Astrocyte (in vitro differentiated cells and primary cell): ENCODE results near the gene ATG9B.

ENCODE experiments used
- EZH2 ChIP-seq: IDR thresholded peaks from 2 replicates; pipeline ENCODE4 v1.6.1; 2012; ENCODE audit warnings: mild to moderate bottlenecking, low read length, inconsistent platforms; ENCODE audit not compliant: insufficient read depth
- TF ChIP-seq, protein P1 (sequence below): IDR thresholded peaks from 2 replicates; pipeline ENCODE4 v1.5.1; 2011; ENCODE audit warnings: low read depth, mild to moderate bottlenecking, inconsistent platforms, low read length, moderate library complexity; ENCODE audit not compliant: insufficient read depth

DNA sequence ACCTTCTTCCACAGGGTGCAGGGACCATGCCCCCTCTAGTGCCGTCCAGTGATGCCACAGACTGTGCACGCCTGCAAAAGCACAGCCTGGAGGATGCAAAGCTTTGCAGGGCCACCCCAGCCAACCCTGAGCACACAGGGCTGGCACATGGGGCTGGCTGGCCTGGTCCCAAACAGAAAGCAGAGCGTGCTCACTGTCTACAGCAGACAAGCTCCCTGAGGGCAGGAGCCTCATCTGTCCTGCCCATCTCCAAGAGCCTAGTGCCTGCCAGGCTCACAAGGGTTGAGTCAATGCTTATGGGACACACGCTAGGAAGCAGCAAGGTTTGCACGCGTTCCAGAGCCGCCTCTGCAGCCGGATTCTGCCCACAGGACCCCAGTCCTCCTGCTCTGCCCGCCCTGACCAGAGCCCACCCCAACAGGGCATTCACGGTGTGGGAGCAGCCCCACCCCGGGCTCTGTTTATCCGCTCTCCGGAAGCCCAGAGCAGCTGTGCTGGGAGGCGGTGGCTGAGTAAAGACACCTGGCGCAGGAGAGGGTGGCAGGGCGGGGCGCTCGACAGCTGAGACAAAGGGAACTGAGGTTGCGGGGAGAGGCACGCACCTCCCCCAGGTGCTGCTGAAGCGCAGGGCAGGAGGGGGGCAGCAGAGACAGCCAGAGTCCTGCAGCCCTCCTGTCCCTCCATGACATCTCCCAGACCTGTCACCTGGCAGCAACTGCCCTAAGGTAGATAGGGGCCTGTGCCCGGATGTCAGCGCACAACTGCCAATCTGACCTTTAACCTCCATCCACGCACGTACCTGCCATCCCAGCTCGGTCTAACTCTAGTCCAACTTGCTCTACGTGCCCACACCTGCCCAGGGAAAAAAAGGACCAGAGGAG, 50.5 kb downstream of the ATG9B start:
- TF ChIP-seq, protein P1, sequence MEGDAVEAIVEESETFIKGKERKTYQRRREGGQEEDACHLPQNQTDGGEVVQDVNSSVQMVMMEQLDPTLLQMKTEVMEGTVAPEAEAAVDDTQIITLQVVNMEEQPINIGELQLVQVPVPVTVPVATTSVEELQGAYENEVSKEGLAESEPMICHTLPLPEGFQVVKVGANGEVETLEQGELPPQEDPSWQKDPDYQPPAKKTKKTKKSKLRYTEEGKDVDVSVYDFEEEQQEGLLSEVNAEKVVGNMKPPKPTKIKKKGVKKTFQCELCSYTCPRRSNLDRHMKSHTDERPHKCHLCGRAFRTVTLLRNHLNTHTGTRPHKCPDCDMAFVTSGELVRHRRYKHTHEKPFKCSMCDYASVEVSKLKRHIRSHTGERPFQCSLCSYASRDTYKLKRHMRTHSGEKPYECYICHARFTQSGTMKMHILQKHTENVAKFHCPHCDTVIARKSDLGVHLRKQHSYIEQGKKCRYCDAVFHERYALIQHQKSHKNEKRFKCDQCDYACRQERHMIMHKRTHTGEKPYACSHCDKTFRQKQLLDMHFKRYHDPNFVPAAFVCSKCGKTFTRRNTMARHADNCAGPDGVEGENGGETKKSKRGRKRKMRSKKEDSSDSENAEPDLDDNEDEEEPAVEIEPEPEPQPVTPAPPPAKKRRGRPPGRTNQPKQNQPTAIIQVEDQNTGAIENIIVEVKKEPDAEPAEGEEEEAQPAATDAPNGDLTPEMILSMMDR = no peak
- TF ChIP-seq EZH2 = no peak
